ENCODE measurements around the gene FBXL7.

The FBXL7 gene

GRCh38 chr5:15794052-15794985, 294.3 kb downstream of the FBXL7 start:
- no peak overlapping the region for H3K4me3 ChIP-seq (replicated peaks; ENCODE audit: low read depth, low read length)
- H3K36me3 ChIP-seq (ENCODE audit: control insufficient read depth, insufficient read depth, low read length) = no peaks in the 10 kb centered on the region
- H3K27me3 ChIP-seq (replicated peaks; ENCODE audit: control insufficient read depth, insufficient read depth, low read length) = no peaks in the 10 kb centered on the region
- no peak for DNase-seq (ENCODE audit: extremely low read depth, insufficient read length)
- no peak for TF ChIP-seq CTCF (IDR thresholded peaks at IDR 0.05; ENCODE audit: insufficient read depth, low read length, poor library complexity, severe bottlenecking)

GRCh38 chr5:15796096-15796495, 296.1 kb downstream of the FBXL7 start:
- no peak for DNase-seq (ENCODE audit: extremely low read depth, insufficient read length)
- H3K27me3 ChIP-seq (replicated peaks; ENCODE audit: control insufficient read depth, insufficient read depth, low read length) = no peaks in the 10 kb centered on the region
- H3K4me3 ChIP-seq (replicated peaks; ENCODE audit: low read depth, low read length) = no peak overlapping the region
- no peak for TF ChIP-seq CTCF (IDR thresholded peaks at IDR 0.05; ENCODE audit: insufficient read depth, low read length, poor library complexity, severe bottlenecking)
- H3K36me3 ChIP-seq (ENCODE audit: control insufficient read depth, insufficient read depth, low read length) = no peaks in the 10 kb centered on the region

GRCh38 chr5:15796557-15796956, 296.6 kb downstream of the FBXL7 start:
- Histone ChIP-seq H3K36me3 (ENCODE audit: control insufficient read depth, insufficient read depth, low read length) (no peaks in the 10 kb centered on the region), H3K27me3 (replicated peaks; ENCODE audit: control insufficient read depth, insufficient read depth, low read length) (no peaks in the 10 kb centered on the region), H3K4me3 (replicated peaks; ENCODE audit: low read depth, low read length) (no peak overlapping the region)
- TF ChIP-seq CTCF (IDR thresholded peaks at IDR 0.05; ENCODE audit: insufficient read depth, low read length, poor library complexity, severe bottlenecking) = no peak
- DNase-seq (ENCODE audit: extremely low read depth, insufficient read length) = no peak

- TF ChIP-seq CTCF (IDR thresholded peaks at IDR 0.05; ENCODE audit: insufficient read depth, low read length, poor library complexity, severe bottlenecking) = no peak
- no peak for DNase-seq (ENCODE audit: extremely low read depth, insufficient read length)
- H3K4me3 ChIP-seq (replicated peaks; ENCODE audit: low read depth, low read length) = no peak overlapping the region
- H3K36me3 ChIP-seq (ENCODE audit: control insufficient read depth, insufficient read depth, low read length) = no peaks in the 10 kb centered on the region
- no peaks in the 10 kb centered on the region for H3K27me3 ChIP-seq (replicated peaks; ENCODE audit: control insufficient read depth, insufficient read depth, low read length)
Observed at GRCh38 chr5:15797116-15797515, 297.1 kb downstream of the FBXL7 start.

GRCh38 chr5:15798006-15798405, 298.0 kb downstream of the FBXL7 start:
- TF ChIP-seq CTCF (IDR thresholded peaks at IDR 0.05; ENCODE audit: insufficient read depth, low read length, poor library complexity, severe bottlenecking) = no peak
- Histone ChIP-seq H3K36me3 (ENCODE audit: control insufficient read depth, insufficient read depth, low read length) (no peaks in the 10 kb centered on the region), H3K4me3 (replicated peaks; ENCODE audit: low read depth, low read length) (no peak overlapping the region), H3K27me3 (replicated peaks; ENCODE audit: control insufficient read depth, insufficient read depth, low read length) (no peaks in the 10 kb centered on the region)
- DNase-seq (ENCODE audit: extremely low read depth, insufficient read length) = no peak
